Ovary (tissue), 10 donors: Measurements from ENCODE around the gene TXNDC2. TPM values are rescaled to one million over a fixed set of nuclear protein-coding genes. Genes with fewer than 3 reads are reported as not detected.

Source experiments
- DNase-seq, 5 donors: peaks; one replicate each; pipeline ENCODE4 v3.0.0-alpha.2; 2019 to 2020
- H3K27ac ChIP-seq, 2 donors: fragments of 200-600 bp; one replicate each; pipeline versions ENCODE4 v1.5.1 to v1.8.0; 2019 to 2022
- H3K27me3 ChIP-seq: fragments of 200-600 bp; one replicate; pipeline ENCODE4 v1.8.0; 2022
- H3K36me3 ChIP-seq: fragments of 200-600 bp; sonication (generic); one replicate; pipeline ENCODE4 v1.5.1; 2019
- H3K4me1 ChIP-seq: one replicate; pipeline ENCODE4 v1.8.1; 2013; ENCODE audit warnings: mild to moderate bottlenecking, moderate library complexity; ENCODE audit not compliant: insufficient read depth
- H3K4me3 ChIP-seq: fragments of 200-600 bp; sonication (generic); one replicate; pipeline ENCODE4 v1.5.1; 2017
- H3K9me3 ChIP-seq, 2 donors: fragments of 200-600 bp in 1 of 2; sonication (generic) in 1 of 2; one replicate each; pipeline versions ENCODE4 v1.5.1 to v1.8.1; 2013 to 2019; ENCODE audit warnings: mild to moderate bottlenecking in 1 of 2, moderate library complexity in 1 of 2
- EP300 ChIP-seq: sonication (generic); formaldehyde crosslinking; IDR thresholded peaks from one replicate; pipeline ENCODE4 v1.6.1; 2017; ENCODE audit warnings: antibody characterized with exemption
- POLR2A ChIP-seq: fragments of 450-650 bp; IDR thresholded peaks from one replicate; pipeline ENCODE4 v1.6.1; 2017; ENCODE audit warnings: antibody characterized with exemption, mild to moderate bottlenecking, moderate library complexity
- WGBS, 3 donors: extraction: QIAGEN DNeasy Blood & Tissue Kit in 1 of 3; methylation state at CpG; one replicate each; pipeline versions ENCODE4 v1.1.5 to v1.1.7; 2013 to 2017; 5-methylcytosine and 5-hydroxymethylcytosine counted together
- intact Hi-C, 4 donors: fragments of 100-400 bp; cut with DNase I; formaldehyde crosslinking; loops; one replicate each; pipeline versions ENCODE4 v1.11.0 to v1.15.1; 2022 to 2023
- long read RNA-seq, 3 donors: library from polyadenylated mRNA in 2 of 3; unstranded in 2 of 3; transcript quantifications; one replicate each; pipeline ENCODE4 v2.0.0 and lab custom pipeline, GENCODE V29; 2021 to 2026
- polyA plus RNA-seq, 2 donors: library from polyadenylated mRNA; stranded (reverse); fragments of 200-250 nt in 1 of 2; fragments of 350-450 nt in 1 of 2; fragmentation: Illumina TruSeq in 1 of 2; extraction: RNeasy Lipid Tissue Mini Kit (QIAGEN cat#74804) in 1 of 2; gene quantifications; one replicate each; pipeline ENCODE4 v1.2.3, GENCODE V29; 2013 to 2014
- total RNA-seq, 7 donors: library from RNA; depleted of rRNA in 2 of 7; stranded (reverse); fragments of >200 nt in 2 of 7; fragmentation: NEBNext Ultra II Directional in 3 of 7; extraction: Animal tissue kit (Norgen Biotek cat#: 25700) in 3 of 7; gene quantifications; one replicate each; pipeline versions ENCODE4 v1.1.0 to v1.2.4, GENCODE V29; 2016 to 2023
- TF ChIP-seq, protein P1 (sequence below), 3 donors: fragments of 450-650 bp in 2 of 3; fragments of 200-600 bp in 1 of 3; IDR thresholded peaks; one replicate each; pipeline versions ENCODE4 v1.5.1 to v1.8.0; 2016 to 2022; ENCODE audit warnings: antibody characterized with exemption in 3 of 3, mild to moderate bottlenecking in 1 of 3
- donor health status: DM: no; HTN: no; CAD: no; lungs with moderate emphysema.
- donor health status: DM: no; HTN: no; CAD: no.
- donor health status: Bipolar disorder and iron deficiency.
- donor health status: DM: yes; HTN: yes; CAD: no.
- donor health status: DM: no; HTN: no; CAD: no.
- donor health status: DM: yes; HTN: yes; CAD: no.

The TXNDC2 gene
- total RNA-seq (under 1 TPM in 6 of 7 donors, not detected in 1; 0.11 to 0.91 (median 0.36) TPM), polyA plus RNA-seq (under 1 TPM; 0.10 to 0.55 TPM)
- long read RNA-seq, donor 1, partial matches to known transcripts, result 0 of 1 reads
- long read RNA-seq, donor 1, other reads (novel, unspliced or antisense), result 1 of 1 reads
- long read RNA-seq, donor 2, result 0 reads
- long read RNA-seq, donor 3, result 0 reads

DNA sequence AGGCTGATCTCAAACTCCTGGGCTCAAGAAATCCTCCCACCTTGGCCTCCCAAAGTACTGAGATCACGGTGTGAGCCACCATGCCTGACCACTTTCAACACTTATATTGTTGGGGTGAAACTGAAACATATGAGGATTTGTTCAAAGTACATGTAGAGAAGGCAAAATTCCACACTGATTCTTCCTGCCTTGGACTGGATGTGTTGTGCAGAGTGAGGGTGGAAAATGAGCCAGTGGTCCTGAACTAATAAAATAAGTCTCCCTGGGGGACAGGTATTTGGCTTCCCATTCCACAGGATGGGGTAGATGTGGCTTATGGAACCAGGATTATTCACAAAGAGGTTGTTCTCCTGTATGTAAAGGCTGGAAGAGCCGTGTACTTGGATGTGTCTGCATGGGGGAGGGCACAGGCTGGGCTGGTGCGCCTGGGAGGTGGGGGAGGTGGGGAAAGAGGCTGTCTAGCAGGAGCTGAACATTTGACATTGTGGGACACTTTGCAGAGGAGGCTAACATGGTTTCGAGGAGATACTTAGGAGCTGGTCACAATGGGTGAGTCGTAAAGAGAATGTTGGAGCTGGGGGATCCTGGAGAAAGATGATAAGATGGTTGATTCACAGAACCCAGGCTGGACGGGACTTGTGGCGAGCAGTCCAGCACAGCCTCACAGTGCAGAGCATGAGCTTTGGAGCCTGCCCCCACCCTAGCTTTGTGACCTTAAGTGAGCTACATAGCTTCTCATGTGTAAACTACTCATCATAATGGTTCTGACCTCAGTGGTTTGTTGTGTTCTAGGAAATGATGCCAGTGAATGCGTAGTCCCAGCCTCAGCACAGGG is at the start of gene TXNDC2:
TSS of gene TXNDC2 (plus strand) at position 804 of the 835 bp plus-strand sequence. CDS start 708 bp downstream, outside the sequence.
- intact Hi-C loops, result no loop called here
- DNase-seq, result no peak
- no peak within 1 kb of the TSS for H3K27ac ChIP-seq
- no peaks in the 10 kb centered on the region for H3K9me3 ChIP-seq
- H3K27me3 ChIP-seq, result no peaks in the 10 kb centered on the region
- WGBS, 3 donors, result 85 to 95% (median 87%) methylated on average over 8 of the region's 8 CpGs
- H3K4me3 ChIP-seq, result no peak within 1 kb of the TSS
- no peak for TF ChIP-seq POLR2A
- TF ChIP-seq, protein P1, sequence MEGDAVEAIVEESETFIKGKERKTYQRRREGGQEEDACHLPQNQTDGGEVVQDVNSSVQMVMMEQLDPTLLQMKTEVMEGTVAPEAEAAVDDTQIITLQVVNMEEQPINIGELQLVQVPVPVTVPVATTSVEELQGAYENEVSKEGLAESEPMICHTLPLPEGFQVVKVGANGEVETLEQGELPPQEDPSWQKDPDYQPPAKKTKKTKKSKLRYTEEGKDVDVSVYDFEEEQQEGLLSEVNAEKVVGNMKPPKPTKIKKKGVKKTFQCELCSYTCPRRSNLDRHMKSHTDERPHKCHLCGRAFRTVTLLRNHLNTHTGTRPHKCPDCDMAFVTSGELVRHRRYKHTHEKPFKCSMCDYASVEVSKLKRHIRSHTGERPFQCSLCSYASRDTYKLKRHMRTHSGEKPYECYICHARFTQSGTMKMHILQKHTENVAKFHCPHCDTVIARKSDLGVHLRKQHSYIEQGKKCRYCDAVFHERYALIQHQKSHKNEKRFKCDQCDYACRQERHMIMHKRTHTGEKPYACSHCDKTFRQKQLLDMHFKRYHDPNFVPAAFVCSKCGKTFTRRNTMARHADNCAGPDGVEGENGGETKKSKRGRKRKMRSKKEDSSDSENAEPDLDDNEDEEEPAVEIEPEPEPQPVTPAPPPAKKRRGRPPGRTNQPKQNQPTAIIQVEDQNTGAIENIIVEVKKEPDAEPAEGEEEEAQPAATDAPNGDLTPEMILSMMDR (IDR thresholded peaks at IDR 0.05), result no peak
- TF ChIP-seq EP300, result no peak
- H3K36me3 ChIP-seq, result no peaks in the 10 kb centered on the region
- H3K4me1 ChIP-seq, result no peaks in the 10 kb centered on the region

DNA sequence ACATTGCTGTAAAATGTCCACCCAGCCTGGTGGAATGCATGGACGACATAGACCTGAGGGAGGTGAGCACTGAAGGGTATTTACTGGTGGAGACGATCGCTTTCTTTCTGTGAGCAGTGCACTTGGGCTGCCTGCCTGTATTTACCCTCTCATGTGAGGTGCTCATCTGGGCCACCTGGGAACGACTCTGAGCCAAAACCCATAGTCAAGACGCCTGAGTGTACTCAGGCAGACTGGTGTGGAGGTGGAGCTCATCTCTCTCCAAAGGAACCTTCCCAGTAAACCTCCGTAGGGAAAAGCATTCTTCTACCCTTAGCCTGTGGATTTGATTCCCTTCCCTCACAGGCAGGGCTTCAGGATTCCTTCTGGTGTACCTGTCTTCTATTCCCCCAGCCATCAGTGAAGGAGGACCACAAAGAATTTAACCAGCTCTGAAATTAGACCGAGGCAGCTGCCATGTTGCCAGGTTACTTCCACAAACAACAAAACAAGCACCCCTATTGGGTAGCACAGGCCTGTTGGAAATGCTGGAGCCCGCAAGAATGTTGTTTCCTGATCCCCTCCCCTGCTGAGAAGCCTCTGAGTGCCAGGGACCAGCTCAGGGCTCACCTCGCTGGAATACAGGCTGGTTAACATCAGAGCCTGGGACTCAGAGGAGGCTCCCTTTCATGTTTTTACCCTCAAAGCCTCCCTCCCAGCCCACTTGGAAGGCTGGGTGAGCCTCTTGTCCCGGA is 47.5 kb upstream of the TXNDC2 start:
- Histone ChIP-seq H3K4me3 (no peak overlapping the region), H3K9me3 (no peaks in the 10 kb centered on the region), H3K27ac (no peak overlapping the region), H3K27me3 (no peaks in the 10 kb centered on the region), H3K36me3 (no peaks in the 10 kb centered on the region), H3K4me1 (peaks cover 5% of the 10 kb centered on the region)
- TF ChIP-seq POLR2A (no peak), EP300 (no peak)
- TF ChIP-seq, protein P1 (IDR thresholded peaks at IDR 0.05), result no peak
- DNase-seq, result no peak
- intact Hi-C loops, result no loop called here
- 71 to 79% (median 79%) methylated on average over 10 of the region's 10 CpGs for WGBS, 3 donors

DNA sequence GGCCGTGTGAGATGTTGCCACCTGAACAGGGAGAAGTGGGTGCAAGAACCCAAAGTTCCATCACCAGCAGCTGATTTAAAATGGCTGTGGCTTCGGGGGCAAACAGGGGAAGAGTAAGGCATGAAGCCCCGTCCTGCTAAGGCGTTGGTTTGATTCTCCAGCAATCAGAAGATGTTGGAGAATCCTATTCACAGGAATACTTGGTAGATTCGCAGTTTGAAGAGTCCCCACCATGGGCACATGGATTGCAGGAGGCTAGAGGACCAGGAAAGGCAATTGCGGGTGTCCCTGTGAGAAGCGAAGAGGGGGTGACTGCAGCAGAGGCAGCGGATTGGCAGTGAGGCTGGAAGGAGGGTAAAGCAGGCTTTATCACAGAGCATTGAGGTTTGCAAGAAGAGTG is 46.6 kb upstream of the TXNDC2 start:
- Histone ChIP-seq H3K9me3 (no peaks in the 10 kb centered on the region), H3K4me3 (no peak overlapping the region), H3K4me1 (peaks cover 5% of the 10 kb centered on the region), H3K27me3 (no peaks in the 10 kb centered on the region), H3K36me3 (no peaks in the 10 kb centered on the region), H3K27ac (no peak overlapping the region)
- 95 to 96% (median 95%) methylated on average over 8 of the region's 8 CpGs for WGBS, 3 donors
- no peak for DNase-seq
- TF ChIP-seq POLR2A (no peak), EP300 (no peak)
- TF ChIP-seq, protein P1 (IDR thresholded peaks at IDR 0.05), result no peak
- intact Hi-C loops, result no loop called here

DNA sequence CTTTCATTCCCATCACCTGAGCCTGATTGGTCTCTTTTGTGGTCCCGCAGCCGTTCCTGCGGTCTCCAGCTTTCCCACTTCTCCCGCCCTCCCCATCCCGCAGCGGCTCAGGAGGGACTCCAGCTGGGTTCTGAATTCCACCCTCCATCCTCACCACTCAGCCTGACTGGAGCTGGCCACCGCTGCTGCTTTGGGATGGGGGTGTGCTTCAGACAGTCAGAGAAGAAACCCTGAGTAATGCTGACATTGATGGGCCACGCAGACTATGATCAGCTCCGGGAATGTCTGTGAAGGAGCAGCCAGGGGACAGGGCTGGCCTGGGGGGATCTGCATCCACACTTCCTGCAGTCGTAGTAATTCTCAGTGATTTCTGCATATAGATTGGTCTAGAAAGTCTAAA is 45.9 kb upstream of the TXNDC2 start:
- no peak for TF ChIP-seq EP300
- TF ChIP-seq, protein P1 (IDR thresholded peaks at IDR 0.05), result no peak
- no peak for TF ChIP-seq POLR2A
- no peak overlapping the region for H3K4me3 ChIP-seq
- H3K27me3 ChIP-seq, result no peaks in the 10 kb centered on the region
- 89 to 95% (median 92%) methylated on average over 10 of the region's 10 CpGs for WGBS, 3 donors
- H3K4me1 ChIP-seq, result peaks cover 5% of the 10 kb centered on the region
- intact Hi-C loops, result no loop called here
- DNase-seq, result no peak
- H3K9me3 ChIP-seq, result no peaks in the 10 kb centered on the region
- no peak overlapping the region for H3K27ac ChIP-seq
- H3K36me3 ChIP-seq, result no peaks in the 10 kb centered on the region
